Measurements from ENCODE around the gene GRK2.
A peak's percentile ranks its signal among the peaks of the same experiment; 100 is the strongest.

GRK2 gene

GRCh38 chr11:67301951-67302516 is 35.8 kb downstream of the GRK2 start:
- no peak for DNase-seq

- DNase-seq = no peak
Observed at GRCh38 chr11:67302571-67303131, 36.4 kb downstream of the GRK2 start.

- DNase-seq = peak; percentile 54
Observed at GRCh38 chr11:67303132-67303834, 37.0 kb downstream of the GRK2 start, which contains the start of gene SSH3. Gene SSH3, plus strand, starts transcription at chr11:67303530. Its CDS starts 96 bp downstream, at chr11:67303626.

GRCh38 chr11:67303835-67304411 is 37.6 kb downstream of the GRK2 start:
- DNase-seq = no peak

GRCh38 chr11:67304511-67305113 is 38.3 kb downstream of the GRK2 start:
- no peak for DNase-seq

GRCh38 chr11:67306769-67307544 is 40.7 kb downstream of the GRK2 start:
- DNase-seq = no peak

GRCh38 chr11:67307545-67308001 is 41.3 kb downstream of the GRK2 start:
- no peak for DNase-seq

GRCh38 chr11:67308031-67308866 is 42.0 kb downstream of the GRK2 start:
- no peak for DNase-seq

- DNase-seq = no peak
Observed at GRCh38 chr11:67309166-67309565, 42.9 kb downstream of the GRK2 start.

- no peak for DNase-seq
Observed at GRCh38 chr11:67309661-67310061, 43.4 kb downstream of the GRK2 start.

- DNase-seq = no peak
Observed at GRCh38 chr11:67310246-67311050, 44.2 kb downstream of the GRK2 start.

GRCh38 chr11:67311051-67311555 is 44.8 kb downstream of the GRK2 start:
- DNase-seq = no peak

- DNase-seq = no peak
Observed at GRCh38 chr11:67311556-67312082, 45.3 kb downstream of the GRK2 start.

GRCh38 chr11:67312187-67313021 is 46.1 kb downstream of the GRK2 start:
- DNase-seq = peak; percentile 36

- DNase-seq = no peak
Observed at GRCh38 chr11:67313125-67313890, 47.0 kb downstream of the GRK2 start.

GRCh38 chr11:67314218-67314617 is 47.9 kb downstream of the GRK2 start:
- DNase-seq = no peak

GRCh38 chr11:67315325-67315909 is 49.1 kb downstream of the GRK2 start:
- no peak for DNase-seq

GRCh38 chr11:67316882-67317204 is 50.6 kb downstream of the GRK2 start:
- DNase-seq = no peak

Data from activated CD4-positive, alpha-beta T cell treated with anti-CD3 and anti-CD28 coated beads, Interleukin-2, Interleukin-6, amounts not matched to agents 100 ng/mL and 50 ng/mL, durations not matched to agents 16 hours and 8 hours (primary cell).